Right lobe of liver (tissue), 4 donors: ENCODE results near the gene ARHGEF40.

Experiments used
- CTCF ChIP-seq, 4 donors: fragments of 200-600 bp in 3 of 4; fragments of 450-650 bp in 1 of 4; IDR thresholded peaks; one replicate each; pipeline versions ENCODE4 v1.5.1 to v1.8.0; 2016 to 2022; ENCODE audit warnings: antibody characterized with exemption in 4 of 4, mild to moderate bottlenecking in 2 of 4
- POLR2A ChIP-seq: fragments of 450-650 bp; IDR thresholded peaks from one replicate; pipeline ENCODE4 v1.6.1; 2017; ENCODE audit warnings: antibody characterized with exemption, mild to moderate bottlenecking
- donor health status: DM: no; HTN: no; CAD: no.
- donor health status: DM: no; HTN: no; CAD: no.
- donor health status: DM: no; HTN: yes; CAD: no.

GRCh38 chr14:21073921-21074320 is 3.8 kb downstream of the ARHGEF40 start:
- TF ChIP-seq CTCF (IDR thresholded peaks at IDR 0.05) (no peak), POLR2A (no peak)
